ENCODE results near the gene PRKG1.

DNA sequence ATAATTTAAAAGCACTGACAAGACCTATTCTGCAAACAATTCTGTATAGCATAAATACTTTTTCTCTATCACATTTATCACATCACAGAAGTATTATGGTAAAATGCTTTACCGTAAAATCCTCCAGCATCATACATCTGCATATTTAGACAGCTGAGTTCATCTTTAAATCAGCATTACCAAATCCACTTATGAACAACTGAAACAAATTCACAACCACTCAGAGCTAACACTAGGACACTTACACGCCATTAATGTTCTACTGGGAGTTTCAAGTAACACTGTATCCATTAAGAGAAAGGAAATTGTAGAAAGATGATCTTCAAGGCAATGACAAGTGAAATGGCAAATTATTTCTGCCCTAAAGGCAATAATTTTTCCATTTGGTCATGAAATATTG lies 1134.1 kb downstream of the PRKG1 start:
- TF ChIP-seq EZH2phosphoT487 (IDR thresholded peaks at IDR 0.05) (no peak), EZH2 (IDR thresholded peaks at IDR 0.05) (no peak)
- TF ChIP-seq, protein P1, sequence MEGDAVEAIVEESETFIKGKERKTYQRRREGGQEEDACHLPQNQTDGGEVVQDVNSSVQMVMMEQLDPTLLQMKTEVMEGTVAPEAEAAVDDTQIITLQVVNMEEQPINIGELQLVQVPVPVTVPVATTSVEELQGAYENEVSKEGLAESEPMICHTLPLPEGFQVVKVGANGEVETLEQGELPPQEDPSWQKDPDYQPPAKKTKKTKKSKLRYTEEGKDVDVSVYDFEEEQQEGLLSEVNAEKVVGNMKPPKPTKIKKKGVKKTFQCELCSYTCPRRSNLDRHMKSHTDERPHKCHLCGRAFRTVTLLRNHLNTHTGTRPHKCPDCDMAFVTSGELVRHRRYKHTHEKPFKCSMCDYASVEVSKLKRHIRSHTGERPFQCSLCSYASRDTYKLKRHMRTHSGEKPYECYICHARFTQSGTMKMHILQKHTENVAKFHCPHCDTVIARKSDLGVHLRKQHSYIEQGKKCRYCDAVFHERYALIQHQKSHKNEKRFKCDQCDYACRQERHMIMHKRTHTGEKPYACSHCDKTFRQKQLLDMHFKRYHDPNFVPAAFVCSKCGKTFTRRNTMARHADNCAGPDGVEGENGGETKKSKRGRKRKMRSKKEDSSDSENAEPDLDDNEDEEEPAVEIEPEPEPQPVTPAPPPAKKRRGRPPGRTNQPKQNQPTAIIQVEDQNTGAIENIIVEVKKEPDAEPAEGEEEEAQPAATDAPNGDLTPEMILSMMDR (IDR thresholded peaks at IDR 0.05), result no peak
